Central memory CD4-positive, alpha-beta T cell (primary cell): ENCODE results near the gene ASGR1.
"Not testable (repeated sequence)": the region's sequence is repeated elsewhere in the genome, so short reads cannot be mapped to it uniquely, and the experiment has no call there.

Experiments
- DNase-seq: peaks from one replicate; pipeline ENCODE4 v3.0.0; 2022

Gene ASGR1

GRCh38 chr17:7147772-7148171 lies 31.4 kb downstream of the ASGR1 start:
- no peak for DNase-seq

- DNase-seq = no peak
These were observed 33.1 kb downstream of the ASGR1 start for GRCh38 chr17:7146115-7146514.

DNA sequence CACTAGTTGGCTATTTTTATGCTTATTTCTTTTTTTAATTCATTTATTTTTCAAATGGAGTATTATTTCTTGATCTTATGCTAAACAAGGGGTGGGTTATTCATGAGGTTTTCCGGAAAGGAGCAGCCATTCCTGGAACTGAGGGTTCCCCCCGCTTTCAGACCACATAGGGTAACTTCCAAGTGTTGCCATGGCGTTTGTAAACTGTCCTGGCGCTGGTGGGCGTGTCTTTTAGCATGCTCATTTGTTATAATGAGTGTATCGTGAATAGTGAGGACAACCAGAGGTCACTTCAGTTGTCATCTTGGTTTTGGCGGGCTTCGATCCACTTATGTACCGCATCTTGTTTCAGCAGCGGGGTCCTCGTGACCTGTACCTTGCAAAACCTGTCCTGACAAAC lies 35.0 kb downstream of the ASGR1 start:
- no peak for DNase-seq

DNA sequence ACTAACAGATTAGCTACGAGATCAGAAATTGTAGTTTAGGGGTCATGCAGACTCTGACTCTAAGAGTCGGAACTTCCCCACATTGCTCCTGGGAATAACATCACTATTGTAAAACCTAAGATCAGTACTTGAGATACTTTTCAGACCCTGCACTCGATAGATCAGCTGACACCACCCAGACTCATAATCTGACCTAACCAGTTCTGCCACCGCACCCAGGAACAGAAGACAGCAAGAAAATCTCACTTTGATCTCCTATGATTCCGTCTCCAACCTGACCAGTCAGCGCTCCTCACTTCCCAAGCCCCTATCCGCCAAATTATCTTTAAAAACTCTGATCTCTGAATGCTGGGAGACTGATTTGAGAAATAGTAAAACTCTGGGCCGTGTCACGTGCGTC lies 37.3 kb downstream of the ASGR1 start:
- DNase-seq = no peak

- no peak for DNase-seq
These were observed 39.8 kb downstream of the ASGR1 start for GRCh38 chr17:7139400-7139799.

DNA sequence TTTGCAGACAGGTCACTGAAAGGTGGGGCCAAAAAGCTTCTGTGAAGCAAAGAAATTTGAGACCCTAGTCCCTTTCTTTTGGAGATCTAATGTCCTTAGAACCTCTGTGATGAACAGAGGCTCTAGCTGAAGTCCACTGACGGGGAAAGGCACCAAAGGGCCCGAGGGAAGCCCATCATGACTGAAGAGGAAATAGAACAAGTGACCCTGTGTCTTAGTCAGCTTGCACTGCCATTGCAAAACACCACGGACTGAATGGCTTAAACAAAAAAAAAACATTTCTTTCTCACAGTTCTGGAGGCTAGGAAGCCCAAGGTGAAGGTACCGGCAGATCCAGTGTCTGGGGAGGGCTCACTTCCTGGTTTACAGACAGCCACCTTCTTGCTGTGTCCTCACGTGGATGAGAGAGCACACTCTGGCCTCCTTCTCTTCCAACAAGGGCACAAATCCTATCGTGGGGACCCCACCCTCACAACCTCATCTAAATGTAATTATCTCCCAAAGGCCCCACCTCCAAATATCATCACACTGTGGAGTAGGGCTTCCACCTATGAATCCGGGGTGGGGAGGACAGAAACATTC lies 40.3 kb downstream of the ASGR1 start:
- no peak for DNase-seq

- no peak for DNase-seq
These were observed 41.8 kb downstream of the ASGR1 start for GRCh38 chr17:7137171-7137943.

DNA sequence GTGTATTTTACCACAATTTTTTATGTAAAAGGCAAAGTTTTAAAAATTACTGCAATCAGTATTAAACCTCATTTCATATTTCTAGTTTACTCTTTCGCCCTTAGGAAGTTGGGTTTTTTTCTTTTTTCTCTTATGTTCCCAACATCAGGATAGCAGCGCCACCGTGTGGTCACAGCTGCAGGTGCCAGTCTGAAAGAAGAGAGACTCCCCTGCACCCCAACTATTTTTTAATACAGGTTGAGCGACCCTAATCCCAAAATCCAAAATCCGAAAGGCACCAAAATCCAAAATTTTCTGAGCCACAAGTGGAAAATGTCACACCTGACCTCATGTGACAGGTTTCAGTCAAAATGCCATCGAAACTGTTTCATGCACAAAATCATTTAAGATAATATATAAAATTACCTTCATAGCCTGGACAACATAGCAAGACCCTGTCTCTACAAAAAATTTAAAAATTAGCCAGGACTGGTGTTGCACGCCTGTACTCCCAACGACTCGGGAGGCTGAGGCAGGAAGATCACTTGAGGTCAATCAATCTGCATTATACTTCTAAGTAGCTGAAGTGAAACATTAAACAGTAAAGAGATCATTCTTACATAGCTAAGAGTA lies 42.8 kb downstream of the ASGR1 start:
- peak; percentile 63 for DNase-seq

DNA sequence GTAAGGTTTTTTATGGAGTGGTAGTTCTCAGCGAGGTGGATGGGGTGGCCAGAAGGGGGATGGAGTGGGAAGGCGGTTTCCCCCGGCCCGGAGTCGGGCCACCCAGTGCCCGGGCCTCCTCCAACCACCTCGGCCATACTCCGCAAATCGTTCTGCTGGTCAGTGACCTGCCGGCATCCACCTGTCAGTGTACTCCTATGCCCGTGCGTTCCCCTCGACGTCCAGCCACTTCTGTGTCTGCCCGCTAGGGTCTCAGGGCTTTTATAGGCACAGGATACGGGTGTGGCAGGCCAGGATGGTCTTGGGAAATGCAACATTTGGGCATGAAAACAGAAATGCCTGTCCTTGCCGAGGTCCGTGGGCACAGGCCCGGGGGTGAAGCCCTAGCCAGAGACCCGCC lies 45.3 kb downstream of the ASGR1 start:
- no peak for DNase-seq

GRCh38 chr17:7133424-7133823 lies 45.7 kb downstream of the ASGR1 start:
- DNase-seq = peak; percentile 35

DNA sequence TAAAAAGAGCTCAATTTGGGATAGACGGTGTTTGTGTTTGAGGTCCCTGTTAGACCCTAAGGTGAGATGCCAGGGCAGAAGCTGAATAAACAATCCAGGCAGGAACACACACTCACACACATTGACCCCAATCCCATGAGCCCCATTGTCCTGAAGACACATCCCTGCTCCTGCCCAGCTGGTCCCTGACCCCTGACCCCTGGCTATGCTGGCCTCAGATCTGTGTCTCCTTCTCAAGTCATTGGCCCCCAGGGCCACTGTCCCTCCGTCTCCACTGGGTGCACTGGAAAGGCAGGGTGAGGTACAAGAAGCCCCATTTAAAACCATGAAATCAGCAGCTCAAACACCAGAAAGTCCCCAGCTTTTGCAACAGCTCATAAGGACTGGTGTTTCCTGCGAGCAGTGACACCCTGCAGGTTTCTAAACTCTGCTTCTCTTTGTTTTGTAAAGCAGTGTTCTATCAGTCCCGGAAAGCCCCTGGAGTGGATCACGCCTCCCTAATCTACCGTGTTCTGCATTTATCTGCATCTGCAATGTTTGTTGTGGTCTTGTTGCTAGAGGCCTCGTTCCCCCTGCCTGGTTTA lies 46.6 kb downstream of the ASGR1 start:
- DNase-seq = peak; percentile 85

GRCh38 chr17:7131423-7131791 lies 47.8 kb downstream of the ASGR1 start:
- no peak for DNase-seq

DNA sequence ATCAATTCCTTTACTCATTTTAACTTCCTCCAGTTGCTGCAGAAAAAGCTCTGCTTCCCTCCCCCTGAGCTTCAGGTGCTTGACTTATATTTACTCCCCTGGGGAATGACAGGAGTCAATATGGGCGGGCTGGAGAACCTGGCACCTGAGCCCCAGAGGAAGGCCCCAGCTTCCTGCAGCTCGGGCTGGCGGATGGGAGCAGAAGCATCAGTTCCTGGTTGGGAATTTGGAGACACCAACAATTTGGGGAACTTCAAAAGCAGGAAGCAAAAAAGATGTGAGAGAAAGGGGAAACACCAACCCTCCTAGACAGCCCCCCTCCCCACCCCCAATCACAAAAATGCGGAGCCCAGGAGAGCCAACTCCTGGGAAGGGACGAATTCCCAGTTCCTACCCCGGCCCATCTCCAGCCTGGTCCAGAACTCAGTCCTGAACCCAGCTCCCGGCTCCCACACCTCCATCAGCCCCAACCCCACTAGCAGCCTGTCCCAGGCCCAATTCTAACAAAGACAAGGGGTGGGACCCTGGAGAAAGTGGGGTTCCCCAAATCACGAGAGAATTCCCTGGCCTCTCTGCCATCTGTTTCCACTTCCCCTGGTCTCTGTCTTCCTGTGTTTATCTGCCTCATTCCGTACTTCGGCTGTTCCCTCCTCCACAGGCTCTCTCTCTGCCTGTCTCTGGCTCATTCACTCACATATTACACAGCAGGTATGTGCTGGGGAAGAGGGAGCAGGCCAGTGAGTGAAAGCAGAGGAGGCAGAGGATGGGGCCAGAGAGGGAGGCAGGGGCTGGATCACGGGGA lies 48.3 kb downstream of the ASGR1 start:
- DNase-seq = no peak

- DNase-seq = no peak
These were observed 49.9 kb downstream of the ASGR1 start for GRCh38 chr17:7129311-7129710.

- DNase-seq = no peak
These were observed 51.0 kb downstream of the ASGR1 start for GRCh38 chr17:7128160-7128559.

DNA sequence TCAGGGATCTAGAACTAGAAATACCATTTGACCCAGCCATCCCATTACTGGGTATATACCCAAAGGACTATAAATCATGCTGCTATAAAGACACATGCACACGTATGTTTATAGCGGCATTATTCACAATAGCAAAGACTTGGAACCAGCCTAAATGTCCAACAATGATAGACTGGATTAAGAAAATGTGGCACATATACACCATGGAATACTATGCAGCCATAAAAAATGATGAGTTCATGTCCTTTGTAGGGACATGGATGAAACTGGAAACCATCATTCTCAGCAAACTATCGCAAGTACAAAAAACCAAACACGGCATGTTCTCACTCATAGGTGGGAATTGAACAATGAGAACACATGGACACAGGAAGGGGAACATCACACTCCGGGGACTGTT lies 51.7 kb downstream of the ASGR1 start:
- DNase-seq = not testable (repeated sequence)

DNA sequence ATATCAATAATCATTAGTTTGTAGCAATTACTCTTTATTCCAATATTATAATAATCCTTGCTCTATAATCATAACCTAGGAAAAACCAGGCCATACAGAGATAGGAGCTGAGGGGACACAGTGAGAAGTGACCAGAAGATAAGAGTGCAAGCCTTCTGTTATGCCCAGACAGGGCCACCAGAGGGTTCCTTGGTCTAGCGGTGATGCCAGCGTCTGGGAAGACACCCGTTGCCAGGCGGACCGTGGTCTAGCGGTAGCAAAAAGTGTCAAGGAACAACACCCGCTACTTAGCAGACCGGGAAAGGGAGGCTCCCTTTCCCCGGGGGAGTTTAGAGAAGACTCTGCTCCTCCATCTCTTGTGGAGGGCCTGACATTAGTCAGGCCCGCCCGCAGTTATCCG lies 52.8 kb downstream of the ASGR1 start:
- not testable (repeated sequence) for DNase-seq

DNA sequence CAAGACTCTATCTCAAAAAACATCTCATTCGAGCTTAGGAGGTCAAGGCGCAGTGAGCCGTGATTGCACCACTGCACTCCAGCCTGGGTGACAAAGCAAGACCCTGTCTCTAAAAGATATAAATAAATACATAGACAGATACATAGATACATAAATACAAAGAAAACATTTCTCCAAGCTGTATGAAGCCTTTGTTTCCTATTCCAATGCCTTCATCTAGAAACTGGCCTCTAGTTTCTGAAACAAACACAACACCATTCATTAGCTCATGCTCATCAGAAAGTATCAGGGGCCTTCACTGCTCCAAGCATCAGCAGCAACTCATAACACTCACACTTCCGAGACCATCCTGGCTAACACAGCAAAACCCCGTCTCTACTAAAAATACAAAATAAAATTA lies 54.2 kb downstream of the ASGR1 start:
- DNase-seq = no peak

DNA sequence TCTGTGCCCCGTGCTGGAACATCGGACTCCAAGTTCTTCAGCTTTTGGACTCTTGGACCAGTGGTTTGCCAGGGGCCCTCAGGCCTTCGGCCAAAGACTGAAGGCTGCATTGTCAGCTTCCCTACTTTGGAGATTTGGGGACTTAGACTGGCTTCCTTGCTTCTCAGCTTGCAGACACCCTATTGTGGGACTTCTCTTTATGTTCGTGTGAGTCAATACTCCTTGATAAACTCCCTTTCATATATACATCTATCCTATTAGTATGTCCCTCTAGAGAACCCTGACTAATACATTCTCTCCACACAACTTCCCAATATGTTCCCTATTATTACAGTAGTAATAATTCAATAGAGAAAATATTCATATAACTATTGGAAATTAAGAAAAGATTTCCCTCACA lies 55.3 kb downstream of the ASGR1 start:
- DNase-seq = no peak
